Tibial nerve (tissue), 4 donors: ENCODE measurements around the gene TRPV5.

Experiments
- EP300 ChIP-seq, 2 donors: sonication (generic); formaldehyde crosslinking; IDR thresholded peaks; one replicate each; pipeline ENCODE4 v1.6.1; 2017; ENCODE audit warnings: antibody characterized with exemption in 2 of 2, mild to moderate bottlenecking in 1 of 2
- TF ChIP-seq, protein P1 (sequence below), 5 experiments: fragments of 200-600 bp in 3 of 5; fragments of 450-650 bp in 2 of 5; sonication (generic) in 3 of 5; IDR thresholded peaks; one replicate each; pipeline ENCODE4 v1.5.1; 2016 to 2019; ENCODE audit warnings: antibody characterized with exemption in 5 of 5, mild to moderate bottlenecking in 3 of 5, moderate library complexity in 2 of 5

DNA sequence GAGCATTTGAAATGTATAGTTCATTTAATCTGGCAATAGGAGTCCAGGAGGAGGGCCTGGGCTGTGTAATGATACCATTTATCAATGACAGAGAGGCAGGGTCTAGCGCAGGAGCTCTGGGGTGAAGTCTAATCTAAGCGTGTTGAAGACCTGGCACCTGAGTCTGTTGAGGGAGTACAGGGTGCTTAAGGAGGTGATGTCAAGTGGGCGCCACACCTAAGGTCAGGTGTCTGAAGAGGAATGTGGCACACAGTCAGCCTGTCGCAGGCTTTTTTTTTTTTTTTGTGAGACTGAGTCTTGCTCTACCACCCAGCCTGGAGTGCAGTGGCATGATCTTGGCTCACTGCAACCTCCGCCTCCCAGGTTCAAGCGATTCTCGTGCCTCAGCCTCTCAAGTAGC lies 8.0 kb upstream of the TRPV5 start:
- TF ChIP-seq, protein P1, sequence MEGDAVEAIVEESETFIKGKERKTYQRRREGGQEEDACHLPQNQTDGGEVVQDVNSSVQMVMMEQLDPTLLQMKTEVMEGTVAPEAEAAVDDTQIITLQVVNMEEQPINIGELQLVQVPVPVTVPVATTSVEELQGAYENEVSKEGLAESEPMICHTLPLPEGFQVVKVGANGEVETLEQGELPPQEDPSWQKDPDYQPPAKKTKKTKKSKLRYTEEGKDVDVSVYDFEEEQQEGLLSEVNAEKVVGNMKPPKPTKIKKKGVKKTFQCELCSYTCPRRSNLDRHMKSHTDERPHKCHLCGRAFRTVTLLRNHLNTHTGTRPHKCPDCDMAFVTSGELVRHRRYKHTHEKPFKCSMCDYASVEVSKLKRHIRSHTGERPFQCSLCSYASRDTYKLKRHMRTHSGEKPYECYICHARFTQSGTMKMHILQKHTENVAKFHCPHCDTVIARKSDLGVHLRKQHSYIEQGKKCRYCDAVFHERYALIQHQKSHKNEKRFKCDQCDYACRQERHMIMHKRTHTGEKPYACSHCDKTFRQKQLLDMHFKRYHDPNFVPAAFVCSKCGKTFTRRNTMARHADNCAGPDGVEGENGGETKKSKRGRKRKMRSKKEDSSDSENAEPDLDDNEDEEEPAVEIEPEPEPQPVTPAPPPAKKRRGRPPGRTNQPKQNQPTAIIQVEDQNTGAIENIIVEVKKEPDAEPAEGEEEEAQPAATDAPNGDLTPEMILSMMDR (IDR thresholded peaks at IDR 0.05): no peak
- TF ChIP-seq EP300 (IDR thresholded peaks at IDR 0.05): no peak
